Natural killer cell (primary cell): Measurements from ENCODE around the gene TECTB. TPM values are rescaled to one million over a fixed set of nuclear protein-coding genes. Genes with fewer than 3 reads are reported as not detected.

Source experiments
- ATAC-seq, 3 donors: fragments of 150-1000 bp in 2 of 3; fragments of 200-7000 bp in 1 of 3; cut with Tn5 transposase; 1 replicate in 1 of 3; 2 replicates in 2 of 3; pipeline ENCODE4 v1.10.0; 2021; ENCODE audit warnings: mild to moderate bottlenecking in 2 of 3, moderate library complexity in 2 of 3
- DNase-seq, 2 donors: peaks; one replicate each; pipeline versions ENCODE4 v3.0.0 to v3.0.0-alpha.2; 2013 to 2021; ENCODE audit warnings: mixed read lengths in 1 of 2
- H3K27ac ChIP-seq: one replicate; pipeline ENCODE4 v1.5.1; 2013; ENCODE audit warnings: mild to moderate bottlenecking, low read length
- H3K27me3 ChIP-seq: one replicate; pipeline ENCODE4 v1.6.1; 2013; ENCODE audit warnings: low read length; ENCODE audit not compliant: control insufficient read depth, insufficient read depth
- H3K36me3 ChIP-seq: one replicate; pipeline ENCODE4 v1.6.1; 2013; ENCODE audit warnings: low read length; ENCODE audit not compliant: control insufficient read depth, insufficient read depth
- H3K4me1 ChIP-seq: one replicate; pipeline ENCODE4 v1.6.1; 2013; ENCODE audit warnings: low read length; ENCODE audit not compliant: control insufficient read depth, insufficient read depth
- H3K4me3 ChIP-seq: one replicate; pipeline ENCODE4 v1.5.1; 2013; ENCODE audit warnings: low read length
- H3K9me3 ChIP-seq: one replicate; pipeline ENCODE4 v1.6.1; 2013; ENCODE audit warnings: low read length; ENCODE audit not compliant: control insufficient read depth, insufficient read depth
- H3K27ac Mint-ChIP-seq, 2 donors: one replicate each; pipeline ENCODE4 v1.8.0; 2022; ENCODE audit warnings: mild to moderate bottlenecking in 2 of 2, mixed read lengths in 2 of 2, moderate library complexity in 1 of 2
- H3K27me3 Mint-ChIP-seq, 2 donors: one replicate each; pipeline ENCODE4 v1.8.0; 2022; ENCODE audit warnings: low read depth in 2 of 2, mixed read lengths in 2 of 2
- H3K36me3 Mint-ChIP-seq: one replicate; pipeline ENCODE4 v1.8.0; 2022; ENCODE audit warnings: mixed read lengths
- H3K4me1 Mint-ChIP-seq, 2 donors: one replicate each; pipeline ENCODE4 v1.8.0; 2022; ENCODE audit warnings: mixed read lengths in 2 of 2
- H3K4me3 Mint-ChIP-seq: one replicate; pipeline ENCODE4 v1.8.0; 2022; ENCODE audit warnings: mild to moderate bottlenecking, moderate library complexity, mixed read lengths
- H3K9me3 Mint-ChIP-seq, 2 donors: one replicate each; pipeline ENCODE4 v1.8.0; 2022; ENCODE audit warnings: mixed read lengths in 2 of 2
- WGBS: methylation state at CpG from one replicate; pipeline ENCODE4 v1.1.7; 2013; ENCODE audit warnings: missing lambda C conversion rate; ENCODE audit not compliant: insufficient coverage; 5-methylcytosine and 5-hydroxymethylcytosine counted together
- intact Hi-C: fragments of 100-400 bp; cut with micrococcal nuclease; formaldehyde crosslinking; loops from one replicate; pipeline ENCODE4 v1.14.2; 2022
- total RNA-seq, 4 donors: library from RNA; stranded (reverse); fragments of 120-200 nt in 1 of 4; gene quantifications; one replicate each; pipeline versions ENCODE4 v1.2.3 to v1.2.4, GENCODE V29; 2013 to 2022
- TF ChIP-seq, protein P1 (sequence below): fragments of 200-600 bp; IDR thresholded peaks from one replicate; pipeline ENCODE4 v1.8.0; 2022; ENCODE audit warnings: antibody characterized with exemption

The TECTB gene
- total RNA-seq, 3 donors from 2014 or later (not counting 1 experiment from before 2014, with no cell fraction given) = not detected

DNA sequence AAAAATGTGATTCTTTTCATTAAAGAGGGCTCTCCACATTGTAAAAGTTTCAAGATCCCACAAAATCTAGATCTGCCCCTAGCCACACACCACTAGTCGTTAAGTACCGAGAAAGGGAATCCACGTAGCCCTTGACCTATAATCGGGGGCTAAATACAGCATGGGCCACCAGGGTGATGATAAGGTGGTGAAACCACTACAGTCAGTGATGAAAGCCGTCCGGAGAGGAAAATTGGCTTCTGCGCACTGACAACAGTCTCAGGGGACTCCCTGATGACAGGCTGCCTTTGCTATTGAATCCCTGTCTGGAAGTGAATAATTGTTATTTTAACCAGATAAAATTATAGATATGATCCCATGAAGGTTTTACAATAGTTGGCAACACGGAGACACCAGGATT, 4.6 kb downstream of the TECTB start:
- TF ChIP-seq, protein P1, sequence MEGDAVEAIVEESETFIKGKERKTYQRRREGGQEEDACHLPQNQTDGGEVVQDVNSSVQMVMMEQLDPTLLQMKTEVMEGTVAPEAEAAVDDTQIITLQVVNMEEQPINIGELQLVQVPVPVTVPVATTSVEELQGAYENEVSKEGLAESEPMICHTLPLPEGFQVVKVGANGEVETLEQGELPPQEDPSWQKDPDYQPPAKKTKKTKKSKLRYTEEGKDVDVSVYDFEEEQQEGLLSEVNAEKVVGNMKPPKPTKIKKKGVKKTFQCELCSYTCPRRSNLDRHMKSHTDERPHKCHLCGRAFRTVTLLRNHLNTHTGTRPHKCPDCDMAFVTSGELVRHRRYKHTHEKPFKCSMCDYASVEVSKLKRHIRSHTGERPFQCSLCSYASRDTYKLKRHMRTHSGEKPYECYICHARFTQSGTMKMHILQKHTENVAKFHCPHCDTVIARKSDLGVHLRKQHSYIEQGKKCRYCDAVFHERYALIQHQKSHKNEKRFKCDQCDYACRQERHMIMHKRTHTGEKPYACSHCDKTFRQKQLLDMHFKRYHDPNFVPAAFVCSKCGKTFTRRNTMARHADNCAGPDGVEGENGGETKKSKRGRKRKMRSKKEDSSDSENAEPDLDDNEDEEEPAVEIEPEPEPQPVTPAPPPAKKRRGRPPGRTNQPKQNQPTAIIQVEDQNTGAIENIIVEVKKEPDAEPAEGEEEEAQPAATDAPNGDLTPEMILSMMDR = no peak
- no peak for ATAC-seq
- no peaks in the 10 kb centered on the region for H3K36me3 ChIP-seq
- no peak for DNase-seq
- no peaks in the 10 kb centered on the region for H3K27me3 ChIP-seq
- H3K4me3 ChIP-seq = no peak overlapping the region
- Mint-ChIP-seq H3K36me3 (no peaks in the 10 kb centered on the region), H3K4me3 (no peak overlapping the region), H3K9me3 (no peaks in the 10 kb centered on the region), H3K27ac (no peak overlapping the region), H3K27me3 (peaks cover 8 to 13% of the 10 kb centered on the region in 2 donors), H3K4me1 (no peaks in the 10 kb centered on the region)
- no peak overlapping the region for H3K27ac ChIP-seq
- 87% methylated on average over 8 of the region's 8 CpGs for WGBS
- H3K4me1 ChIP-seq = no peaks in the 10 kb centered on the region
- intact Hi-C loops = no loop called here
- no peaks in the 10 kb centered on the region for H3K9me3 ChIP-seq

DNA sequence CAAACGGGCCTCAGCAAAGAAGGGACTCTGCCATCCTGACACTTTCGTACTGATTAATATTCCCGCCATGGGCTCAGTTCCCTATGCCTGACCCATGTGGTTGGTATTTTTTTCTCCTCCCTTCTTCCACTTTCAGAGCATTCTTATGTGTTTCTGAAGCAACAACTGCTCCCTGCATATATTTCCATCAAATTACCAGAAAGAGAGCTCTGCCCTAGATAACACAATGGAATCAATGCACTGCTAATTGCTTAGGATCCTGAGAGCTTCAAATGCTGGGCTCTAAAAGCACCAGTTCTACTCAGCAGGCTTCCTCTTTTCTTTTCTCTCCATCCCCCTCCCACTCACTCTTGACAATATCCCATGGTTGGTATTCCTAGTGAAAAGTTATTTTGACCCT, 5.3 kb downstream of the TECTB start:
- H3K9me3 ChIP-seq = no peaks in the 10 kb centered on the region
- H3K4me1 Mint-ChIP-seq = no peaks in the 10 kb centered on the region
- no peaks in the 10 kb centered on the region for H3K36me3 ChIP-seq
- H3K36me3 Mint-ChIP-seq = no peaks in the 10 kb centered on the region
- H3K4me3 ChIP-seq = no peak overlapping the region
- H3K27me3 Mint-ChIP-seq = peaks cover 7 to 19% of the 10 kb centered on the region in 2 donors
- WGBS = 90% methylated on average over 3 of the region's 3 CpGs
- TF ChIP-seq, protein P1 = no peak
- no peaks in the 10 kb centered on the region for H3K9me3 Mint-ChIP-seq
- no peaks in the 10 kb centered on the region for H3K4me1 ChIP-seq
- no peak overlapping the region for H3K4me3 Mint-ChIP-seq
- no peak for DNase-seq
- intact Hi-C loops = no loop called here
- H3K27ac Mint-ChIP-seq = no peak overlapping the region
- H3K27ac ChIP-seq = no peak overlapping the region
- no peak for ATAC-seq
- H3K27me3 ChIP-seq = no peaks in the 10 kb centered on the region

DNA sequence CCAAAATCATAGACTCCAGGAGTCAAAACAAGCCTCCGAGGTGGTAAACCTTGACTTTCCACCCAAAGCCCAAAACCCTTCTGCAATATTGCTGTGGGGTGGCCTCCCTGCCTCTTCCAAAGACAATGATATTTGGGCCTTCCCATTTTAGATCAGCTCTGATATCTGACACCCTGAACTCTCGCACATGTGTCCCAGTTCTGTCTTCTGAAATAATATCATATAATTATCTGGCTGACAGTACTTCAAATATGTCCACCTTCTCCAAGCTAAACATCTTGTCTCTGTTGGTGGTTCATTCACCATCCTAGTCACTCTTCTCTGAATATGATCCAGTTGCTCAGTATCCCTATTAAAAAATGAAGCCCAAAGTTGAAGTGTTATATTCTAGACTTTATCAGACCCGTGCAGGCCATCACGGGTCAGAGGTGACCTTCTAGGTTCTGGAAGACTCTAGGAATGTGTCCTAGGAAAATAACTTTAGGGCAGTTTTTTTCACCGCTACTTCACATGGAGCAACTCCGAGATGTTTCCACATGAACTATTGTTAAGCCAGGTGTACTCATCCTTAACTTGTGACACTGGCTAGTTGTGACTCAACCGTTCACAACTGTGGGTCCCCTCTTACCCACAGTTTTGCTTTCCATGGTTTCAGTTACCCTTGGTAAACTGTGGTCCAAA, 6.3 kb downstream of the TECTB start:
- H3K36me3 ChIP-seq = no peaks in the 10 kb centered on the region
- whole genome bisulfite sequencing = 89% methylated on average over 7 of the region's 7 CpGs

More for the DNA sequence above, 6.3 kb downstream of the TECTB start:
- Histone ChIP-seq H3K4me3 (no peak overlapping the region), H3K27me3 (no peaks in the 10 kb centered on the region), H3K9me3 (no peaks in the 10 kb centered on the region), H3K27ac (no peak overlapping the region), H3K4me1 (no peaks in the 10 kb centered on the region)
- H3K27ac Mint-ChIP-seq = no peak overlapping the region
- H3K9me3 Mint-ChIP-seq = no peaks in the 10 kb centered on the region
- ATAC-seq (no peak), DNase-seq (no peak)
- no peaks in the 10 kb centered on the region for H3K4me1 Mint-ChIP-seq
- intact Hi-C loops = no loop called here
- no peaks in the 10 kb centered on the region for H3K36me3 Mint-ChIP-seq
- TF ChIP-seq, protein P1 = no peak
- H3K27me3 Mint-ChIP-seq = peaks cover 9 to 23% of the 10 kb centered on the region in 2 donors
- H3K4me3 Mint-ChIP-seq = no peak overlapping the region
